Measurements from ENCODE around the gene YPEL1. TPM values are rescaled to one million over a fixed set of nuclear protein-coding genes. Genes with fewer than 3 reads are reported as not detected.

The YPEL1 gene
- total and polyA plus RNA-seq, 2 of the 13 experiments (the other 11 are each of a cell fraction or from before 2014, with no cell fraction given), result 0.33 to 2.5 TPM

GRCh38 chr22:21657360-21658032 is 78.1 kb downstream of the YPEL1 start (continued):
- TF ChIP-seq, protein P1, sequence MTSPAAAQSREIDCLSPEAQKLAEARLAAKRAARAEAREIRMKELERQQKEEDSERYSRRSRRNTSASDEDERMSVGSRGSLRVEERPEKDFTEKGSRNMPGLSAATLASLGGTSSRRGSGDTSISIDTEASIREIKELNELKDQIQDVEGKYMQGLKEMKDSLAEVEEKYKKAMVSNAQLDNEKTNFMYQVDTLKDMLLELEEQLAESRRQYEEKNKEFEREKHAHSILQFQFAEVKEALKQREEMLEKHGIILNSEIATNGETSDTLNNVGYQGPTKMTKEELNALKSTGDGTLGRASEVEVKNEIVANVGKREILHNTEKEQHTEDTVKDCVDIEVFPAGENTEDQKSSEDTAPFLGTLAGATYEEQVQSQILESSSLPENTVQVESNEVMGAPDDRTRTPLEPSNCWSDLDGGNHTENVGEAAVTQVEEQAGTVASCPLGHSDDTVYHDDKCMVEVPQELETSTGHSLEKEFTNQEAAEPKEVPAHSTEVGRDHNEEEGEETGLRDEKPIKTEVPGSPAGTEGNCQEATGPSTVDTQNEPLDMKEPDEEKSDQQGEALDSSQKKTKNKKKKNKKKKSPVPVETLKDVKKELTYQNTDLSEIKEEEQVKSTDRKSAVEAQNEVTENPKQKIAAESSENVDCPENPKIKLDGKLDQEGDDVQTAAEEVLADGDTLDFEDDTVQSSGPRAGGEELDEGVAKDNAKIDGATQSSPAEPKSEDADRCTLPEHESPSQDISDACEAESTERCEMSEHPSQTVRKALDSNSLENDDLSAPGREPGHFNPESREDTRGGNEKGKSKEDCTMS (CRISPR knock-in tag; conservative IDR thresholded peaks at IDR 0.05), result no peak
- no peak for TF ChIP-seq WIZ (CRISPR knock-in tag; IDR thresholded peaks at IDR 0.05)
- no peak for TF ChIP-seq NR1H2 (CRISPR knock-in tag; IDR thresholded peaks at IDR 0.05; ENCODE audit: borderline replicate concordance, low read depth)
- TF ChIP-seq, protein P2, sequence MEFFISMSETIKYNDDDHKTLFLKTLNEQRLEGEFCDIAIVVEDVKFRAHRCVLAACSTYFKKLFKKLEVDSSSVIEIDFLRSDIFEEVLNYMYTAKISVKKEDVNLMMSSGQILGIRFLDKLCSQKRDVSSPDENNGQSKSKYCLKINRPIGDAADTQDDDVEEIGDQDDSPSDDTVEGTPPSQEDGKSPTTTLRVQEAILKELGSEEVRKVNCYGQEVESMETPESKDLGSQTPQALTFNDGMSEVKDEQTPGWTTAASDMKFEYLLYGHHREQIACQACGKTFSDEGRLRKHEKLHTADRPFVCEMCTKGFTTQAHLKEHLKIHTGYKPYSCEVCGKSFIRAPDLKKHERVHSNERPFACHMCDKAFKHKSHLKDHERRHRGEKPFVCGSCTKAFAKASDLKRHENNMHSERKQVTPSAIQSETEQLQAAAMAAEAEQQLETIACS (CRISPR knock-in tag; IDR thresholded peaks at IDR 0.05), result peak; percentile 80
- TF ChIP-seq ZSCAN21 (CRISPR knock-in tag; IDR thresholded peaks at IDR 0.05; ENCODE audit: borderline replicate concordance), result peak; percentile 14
- TF ChIP-seq, protein P3, sequence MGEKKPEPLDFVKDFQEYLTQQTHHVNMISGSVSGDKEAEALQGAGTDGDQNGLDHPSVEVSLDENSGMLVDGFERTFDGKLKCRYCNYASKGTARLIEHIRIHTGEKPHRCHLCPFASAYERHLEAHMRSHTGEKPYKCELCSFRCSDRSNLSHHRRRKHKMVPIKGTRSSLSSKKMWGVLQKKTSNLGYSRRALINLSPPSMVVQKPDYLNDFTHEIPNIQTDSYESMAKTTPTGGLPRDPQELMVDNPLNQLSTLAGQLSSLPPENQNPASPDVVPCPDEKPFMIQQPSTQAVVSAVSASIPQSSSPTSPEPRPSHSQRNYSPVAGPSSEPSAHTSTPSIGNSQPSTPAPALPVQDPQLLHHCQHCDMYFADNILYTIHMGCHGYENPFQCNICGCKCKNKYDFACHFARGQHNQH (CRISPR knock-in tag; IDR thresholded peaks at IDR 0.05), result no peak
- peak; percentile 89 for TF ChIP-seq ZSCAN31 (CRISPR knock-in tag; IDR thresholded peaks at IDR 0.05; ENCODE audit: low read depth)
- TF ChIP-seq IKZF1 (IDR thresholded peaks at IDR 0.05), result no peak
- TF ChIP-seq BRCA1 (CRISPR knock-in tag; IDR thresholded peaks at IDR 0.05), result no peak
- no peak for TF ChIP-seq ZNF180 (CRISPR knock-in tag; IDR thresholded peaks at IDR 0.05; ENCODE audit: borderline replicate concordance, low read depth)
- TF ChIP-seq ZNF563 (CRISPR knock-in tag; IDR thresholded peaks at IDR 0.05), result no peak; the same call in 1 of the 2 replicates
- no peak for TF ChIP-seq TRAFD1 (CRISPR knock-in tag; IDR thresholded peaks at IDR 0.05; ENCODE audit: borderline replicate concordance)
- TF ChIP-seq, protein P4, sequence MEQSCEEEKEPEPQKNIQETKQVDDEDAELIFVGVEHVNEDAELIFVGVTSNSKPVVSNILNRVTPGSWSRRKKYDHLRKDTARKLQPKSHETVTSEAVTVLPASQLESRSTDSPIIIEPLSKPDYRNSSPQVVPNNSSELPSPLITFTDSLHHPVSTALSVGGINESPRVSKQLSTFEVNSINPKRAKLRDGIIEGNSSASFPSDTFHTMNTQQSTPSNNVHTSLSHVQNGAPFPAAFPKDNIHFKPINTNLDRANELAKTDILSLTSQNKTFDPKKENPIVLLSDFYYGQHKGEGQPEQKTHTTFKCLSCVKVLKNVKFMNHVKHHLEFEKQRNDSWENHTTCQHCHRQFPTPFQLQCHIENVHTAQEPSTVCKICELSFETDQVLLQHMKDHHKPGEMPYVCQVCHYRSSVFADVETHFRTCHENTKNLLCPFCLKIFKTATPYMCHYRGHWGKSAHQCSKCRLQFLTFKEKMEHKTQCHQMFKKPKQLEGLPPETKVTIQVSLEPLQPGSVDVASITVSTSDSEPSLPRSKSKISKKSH (CRISPR knock-in tag; IDR thresholded peaks at IDR 0.05; ENCODE audit: borderline replicate concordance), result 0 out of 2 replicates have a peak, but pooled peaks have one; percentile 50
- TF ChIP-seq MBNL3 (CRISPR knock-in tag; conservative IDR thresholded peaks at IDR 0.05), result no peak
- peak; percentile 59 for TF ChIP-seq SALL1 (CRISPR knock-in tag; IDR thresholded peaks at IDR 0.05)
- no peak for TF ChIP-seq SKIL (CRISPR knock-in tag; IDR thresholded peaks at IDR 0.05; ENCODE audit: borderline replicate concordance)
- TF ChIP-seq FLYWCH1 (CRISPR knock-in tag; IDR thresholded peaks at IDR 0.05), result no peak
- TF ChIP-seq MYNN (CRISPR knock-in tag; IDR thresholded peaks at IDR 0.05; ENCODE audit: low read depth), result no peak
- no peak; the same call in 1 of the 2 replicates for TF ChIP-seq SIN3A (IDR thresholded peaks at IDR 0.05; ENCODE audit: borderline replicate concordance, low read depth, low read length)

Data from HepG2 (cell line).